ENCODE measurements around the gene CEMIP.

Gene CEMIP

GRCh38 chr15:80775338-80775737, 3.8 kb upstream of the CEMIP start:
- no peak overlapping the region for H3K27ac ChIP-seq (ENCODE audit: low read depth, low read length, severe bottlenecking)
- H3K4me1 ChIP-seq (ENCODE audit: control insufficient read depth, insufficient read depth, low read length, poor library complexity, severe bottlenecking): peaks cover 11% of the 10 kb centered on the region
- no peaks in the 10 kb centered on the region for H3K9me3 ChIP-seq (ENCODE audit: control insufficient read depth, low read length)
- 88 to 90% methylated on average over 2 to 3 of the region's 3 CpGs for WGBS, 2 experiments (ENCODE audit: insufficient coverage in 2 of 2)
- no peak overlapping the region for H3K4me3 ChIP-seq (ENCODE audit: extremely low read depth, insufficient read depth, low read length, poor library complexity, severe bottlenecking)
- no peaks in the 10 kb centered on the region for H3K36me3 ChIP-seq (ENCODE audit: control insufficient read depth, insufficient read depth, low read length)

DNA sequence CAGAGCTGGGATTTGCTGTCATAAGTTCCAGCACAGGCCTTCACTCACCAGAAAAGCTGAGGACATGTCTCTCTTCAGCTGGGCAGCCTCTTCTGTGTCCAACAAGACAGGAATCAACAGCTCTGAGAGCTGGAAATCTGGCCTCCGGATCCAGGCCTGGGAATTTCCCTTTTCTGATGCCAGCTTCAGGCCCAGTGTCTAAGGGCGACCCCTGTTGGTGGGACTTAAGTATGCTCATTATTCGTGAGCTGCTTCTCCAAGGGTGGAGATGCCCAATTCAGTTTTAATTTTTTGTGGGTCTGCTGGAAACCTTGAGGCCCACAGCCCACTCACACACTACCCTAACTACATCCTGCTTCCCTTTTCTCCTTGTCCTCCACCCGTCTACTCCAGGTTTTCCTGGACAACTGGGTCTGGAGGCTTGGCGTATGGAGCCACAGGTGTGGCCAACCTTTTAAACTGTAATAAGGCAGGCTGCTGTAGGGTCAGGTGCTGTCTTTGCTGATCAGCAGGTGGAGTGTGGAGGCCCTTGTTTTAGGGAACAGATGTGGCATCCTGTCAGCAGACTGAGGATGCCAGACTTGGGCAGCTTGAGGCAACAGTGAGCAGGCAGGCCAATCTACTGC, 2.6 kb upstream of the CEMIP start:
- Histone ChIP-seq H3K4me1 (ENCODE audit: control insufficient read depth, insufficient read depth, low read length, poor library complexity, severe bottlenecking) (peaks cover 11% of the 10 kb centered on the region), H3K9me3 (ENCODE audit: control insufficient read depth, low read length) (no peaks in the 10 kb centered on the region), H3K27ac (ENCODE audit: low read depth, low read length, severe bottlenecking) (no peak overlapping the region), H3K36me3 (ENCODE audit: control insufficient read depth, insufficient read depth, low read length) (no peaks in the 10 kb centered on the region), H3K4me3 (ENCODE audit: extremely low read depth, insufficient read depth, low read length, poor library complexity, severe bottlenecking) (no peak overlapping the region)
- 0% methylated on average over 1 to 3 of the region's 5 CpGs for WGBS, 2 experiments (ENCODE audit: insufficient coverage in 2 of 2)

GRCh38 chr15:80777137-80777536, 2.0 kb upstream of the CEMIP start:
- 89 to 90% methylated on average over 5 to 7 of the region's 8 CpGs for WGBS, 2 experiments (ENCODE audit: insufficient coverage in 2 of 2)
- Histone ChIP-seq H3K36me3 (ENCODE audit: control insufficient read depth, insufficient read depth, low read length) (no peaks in the 10 kb centered on the region), H3K4me3 (ENCODE audit: extremely low read depth, insufficient read depth, low read length, poor library complexity, severe bottlenecking) (no peak overlapping the region), H3K4me1 (ENCODE audit: control insufficient read depth, insufficient read depth, low read length, poor library complexity, severe bottlenecking) (peaks cover 11% of the 10 kb centered on the region), H3K27ac (ENCODE audit: low read depth, low read length, severe bottlenecking) (no peak overlapping the region), H3K9me3 (ENCODE audit: control insufficient read depth, low read length) (no peaks in the 10 kb centered on the region)

- no peaks in the 10 kb centered on the region for H3K36me3 ChIP-seq (ENCODE audit: control insufficient read depth, insufficient read depth, low read length)
- no peak overlapping the region for H3K4me3 ChIP-seq (ENCODE audit: extremely low read depth, insufficient read depth, low read length, poor library complexity, severe bottlenecking)
- H3K27ac ChIP-seq (ENCODE audit: low read depth, low read length, severe bottlenecking): no peak overlapping the region
- no peaks in the 10 kb centered on the region for H3K9me3 ChIP-seq (ENCODE audit: control insufficient read depth, low read length)
- 89 to 91% methylated on average over 4 to 6 of the region's 10 CpGs for WGBS, 2 experiments (ENCODE audit: insufficient coverage in 2 of 2)
- peaks cover 11% of the 10 kb centered on the region for H3K4me1 ChIP-seq (ENCODE audit: control insufficient read depth, insufficient read depth, low read length, poor library complexity, severe bottlenecking)
Measured at GRCh38 chr15:80777826-80778620, 1.1 kb upstream of the CEMIP start.

GRCh38 chr15:80778621-80778963, 578 bp upstream of the CEMIP start:
- Histone ChIP-seq H3K27ac (ENCODE audit: low read depth, low read length, severe bottlenecking) (no peak overlapping the region), H3K9me3 (ENCODE audit: control insufficient read depth, low read length) (no peaks in the 10 kb centered on the region), H3K4me1 (ENCODE audit: control insufficient read depth, insufficient read depth, low read length, poor library complexity, severe bottlenecking) (peaks cover 11% of the 10 kb centered on the region), H3K36me3 (ENCODE audit: control insufficient read depth, insufficient read depth, low read length) (no peaks in the 10 kb centered on the region), H3K4me3 (ENCODE audit: extremely low read depth, insufficient read depth, low read length, poor library complexity, severe bottlenecking) (no peak overlapping the region)
- 25 to 33% methylated on average over 7 of the region's 7 CpGs for WGBS, 2 experiments (ENCODE audit: insufficient coverage in 2 of 2)

DNA sequence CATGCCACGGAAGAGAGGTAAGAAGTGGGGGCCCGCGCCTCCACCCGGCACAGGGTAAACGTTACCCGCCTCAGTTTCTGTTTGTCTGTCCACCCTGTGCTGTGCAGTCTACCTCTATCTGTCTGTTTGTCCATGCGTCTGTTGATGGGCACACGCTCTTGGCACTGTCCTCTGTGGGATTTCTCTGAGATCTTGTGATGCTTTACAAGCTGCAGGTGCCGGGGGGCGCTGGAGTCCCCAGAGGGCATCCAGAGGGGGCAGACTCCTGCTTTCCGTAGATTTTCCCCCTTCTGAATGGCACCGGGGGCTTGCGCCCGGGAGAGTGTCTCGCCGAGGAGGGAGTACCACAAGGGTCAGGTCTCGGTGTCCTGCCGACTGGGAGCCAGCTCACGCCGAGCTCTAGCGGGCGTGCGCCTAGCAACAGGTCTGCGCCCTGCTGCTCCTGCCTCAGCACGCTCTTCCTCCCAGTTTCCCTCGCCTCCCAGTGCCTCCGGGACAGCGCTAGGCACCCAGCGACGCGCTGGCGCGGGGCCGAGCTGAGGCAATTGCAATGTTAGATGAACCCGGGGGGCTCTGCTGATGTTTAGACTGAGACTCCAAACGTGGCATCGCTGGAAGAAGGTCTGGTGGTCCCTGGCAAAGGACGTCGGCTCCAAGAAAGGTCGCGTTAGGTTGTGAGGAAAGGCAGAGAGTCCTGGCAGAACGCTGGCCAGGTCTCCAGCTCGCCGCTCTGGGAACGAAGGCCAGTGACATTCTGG, 667 bp downstream of the CEMIP start:
- 2 to 4% methylated on average over 38 to 45 of the region's 45 CpGs for WGBS, 2 experiments (ENCODE audit: insufficient coverage in 2 of 2)
- H3K4me3 ChIP-seq (ENCODE audit: extremely low read depth, insufficient read depth, low read length, poor library complexity, severe bottlenecking): peak overlapping the region; percentile 31
- peaks cover 11% of the 10 kb centered on the region for H3K4me1 ChIP-seq (ENCODE audit: control insufficient read depth, insufficient read depth, low read length, poor library complexity, severe bottlenecking)
- H3K36me3 ChIP-seq (ENCODE audit: control insufficient read depth, insufficient read depth, low read length): no peaks in the 10 kb centered on the region
- H3K9me3 ChIP-seq (ENCODE audit: control insufficient read depth, low read length): no peaks in the 10 kb centered on the region
- H3K27ac ChIP-seq (ENCODE audit: low read depth, low read length, severe bottlenecking): no peak overlapping the region

GRCh38 chr15:80780416-80781221, 1.4 kb downstream of the CEMIP start:
- no peaks in the 10 kb centered on the region for H3K9me3 ChIP-seq (ENCODE audit: control insufficient read depth, low read length)
- H3K4me3 ChIP-seq (ENCODE audit: extremely low read depth, insufficient read depth, low read length, poor library complexity, severe bottlenecking): peak overlapping the region; percentile 31
- H3K4me1 ChIP-seq (ENCODE audit: control insufficient read depth, insufficient read depth, low read length, poor library complexity, severe bottlenecking): peaks cover 11% of the 10 kb centered on the region
- 4 to 5% methylated on average over 28 to 35 of the region's 40 CpGs for WGBS, 2 experiments (ENCODE audit: insufficient coverage in 2 of 2)
- no peak overlapping the region for H3K27ac ChIP-seq (ENCODE audit: low read depth, low read length, severe bottlenecking)
- no peaks in the 10 kb centered on the region for H3K36me3 ChIP-seq (ENCODE audit: control insufficient read depth, insufficient read depth, low read length)

DNA sequence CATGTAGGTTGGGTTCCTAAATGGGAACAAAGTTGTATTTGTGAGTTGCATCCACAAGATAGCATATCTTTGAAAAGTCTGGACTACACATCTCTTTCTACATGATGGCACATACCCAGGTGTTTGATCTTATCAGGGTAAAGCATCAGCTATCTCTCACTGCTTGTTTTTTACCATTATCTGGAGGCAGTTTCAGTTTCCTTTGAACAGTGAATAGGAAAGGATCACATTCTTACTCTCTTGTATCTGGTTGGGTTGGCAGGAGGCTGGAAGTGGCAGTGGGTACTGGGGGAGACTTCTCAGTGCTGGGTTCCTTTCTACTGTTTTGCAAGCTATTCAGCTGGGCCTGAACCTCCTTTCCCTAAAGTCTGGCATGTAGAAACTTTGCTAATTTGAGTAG, 4.1 kb downstream of the CEMIP start:
- no peak overlapping the region for H3K4me3 ChIP-seq (ENCODE audit: extremely low read depth, insufficient read depth, low read length, poor library complexity, severe bottlenecking)
- peaks cover 11% of the 10 kb centered on the region for H3K4me1 ChIP-seq (ENCODE audit: control insufficient read depth, insufficient read depth, low read length, poor library complexity, severe bottlenecking)
- no peaks in the 10 kb centered on the region for H3K36me3 ChIP-seq (ENCODE audit: control insufficient read depth, insufficient read depth, low read length)

DNA sequence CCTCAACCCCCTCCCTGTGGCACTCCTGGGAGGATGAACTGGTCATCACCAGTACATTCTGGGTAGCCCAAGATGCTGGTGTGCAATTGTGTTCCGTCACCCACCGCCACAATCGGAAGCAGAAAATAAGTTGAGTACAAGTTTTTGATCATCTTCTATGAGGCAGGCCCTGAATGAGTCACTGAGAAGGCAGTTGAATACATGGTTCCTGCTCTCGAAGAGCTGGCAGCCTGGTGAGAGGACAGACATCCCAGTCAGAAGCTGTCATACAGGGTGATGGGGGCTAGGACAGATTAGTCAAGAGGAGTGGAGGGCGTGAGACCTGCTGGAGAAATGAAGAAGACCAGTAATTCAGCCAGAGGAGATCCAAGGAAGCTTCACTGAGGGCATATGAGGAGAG, 6.2 kb downstream of the CEMIP start:
- H3K9me3 ChIP-seq (ENCODE audit: control insufficient read depth, low read length): no peaks in the 10 kb centered on the region
- 92 to 97% methylated on average over 5 of the region's 5 CpGs for WGBS, 2 experiments (ENCODE audit: insufficient coverage in 2 of 2)

More for the DNA sequence above, 4.1 kb downstream of the CEMIP start:
- H3K9me3 ChIP-seq (ENCODE audit: control insufficient read depth, low read length): no peaks in the 10 kb centered on the region
- no peak overlapping the region for H3K27ac ChIP-seq (ENCODE audit: low read depth, low read length, severe bottlenecking)

DNA sequence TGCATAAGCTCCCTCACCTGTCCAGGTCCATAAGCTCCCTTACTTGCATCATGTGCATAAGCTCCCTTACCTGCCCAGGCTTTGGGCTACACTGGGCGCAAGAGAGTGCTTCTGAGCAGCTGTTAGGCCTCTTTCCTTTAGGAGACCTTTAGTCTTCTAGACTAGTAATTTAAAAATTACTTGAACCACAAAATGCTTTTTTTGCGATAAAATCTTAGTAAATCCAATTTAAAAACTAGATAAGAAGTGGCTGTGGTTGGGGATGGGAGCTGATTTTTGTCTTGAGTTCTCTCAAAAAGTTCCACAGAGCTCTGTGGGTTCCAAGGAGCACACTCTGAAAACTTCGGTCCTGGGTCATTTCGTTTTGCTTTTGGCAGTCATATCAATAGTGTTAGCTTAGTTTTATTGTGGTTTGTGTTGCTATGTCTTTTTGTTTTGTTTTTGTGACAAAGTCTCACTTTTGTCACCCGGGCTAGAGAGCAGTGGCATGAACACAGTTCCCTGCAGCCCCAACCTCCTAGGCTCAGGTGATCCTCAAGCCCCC, 6.7 kb downstream of the CEMIP start:
- WGBS, 2 experiments (ENCODE audit: insufficient coverage in 2 of 2): 67 to 100% methylated on average over 1 of the region's 5 CpGs
- Histone ChIP-seq H3K4me1 (ENCODE audit: control insufficient read depth, insufficient read depth, low read length, poor library complexity, severe bottlenecking) (no peaks in the 10 kb centered on the region), H3K27ac (ENCODE audit: low read depth, low read length, severe bottlenecking) (no peak overlapping the region), H3K4me3 (ENCODE audit: extremely low read depth, insufficient read depth, low read length, poor library complexity, severe bottlenecking) (no peak overlapping the region), H3K9me3 (ENCODE audit: control insufficient read depth, low read length) (no peaks in the 10 kb centered on the region), H3K36me3 (ENCODE audit: control insufficient read depth, insufficient read depth, low read length) (no peaks in the 10 kb centered on the region)

More for the DNA sequence above, 6.2 kb downstream of the CEMIP start:
- Histone ChIP-seq H3K4me1 (ENCODE audit: control insufficient read depth, insufficient read depth, low read length, poor library complexity, severe bottlenecking) (no peaks in the 10 kb centered on the region), H3K36me3 (ENCODE audit: control insufficient read depth, insufficient read depth, low read length) (no peaks in the 10 kb centered on the region), H3K4me3 (ENCODE audit: extremely low read depth, insufficient read depth, low read length, poor library complexity, severe bottlenecking) (no peak overlapping the region), H3K27ac (ENCODE audit: low read depth, low read length, severe bottlenecking) (no peak overlapping the region)
